NCI-H146 treated with DMSO at 0.1 percent for 48 hours (cell line): ENCODE results near the gene LPIN1.

Experiments used
- DNase-seq: peaks from one replicate; lab custom pipeline; 2025; ENCODE audit not compliant: unreplicated experiment; lab: John Stamatoyannopoulos, UW

LPIN1 gene

GRCh38 chr2:11778923-11779757, 32.7 kb downstream of the LPIN1 start:
- peak; percentile 38 for DNase-seq

- no peak for DNase-seq
Measured at GRCh38 chr2:11781602-11782001, 35.2 kb downstream of the LPIN1 start.

GRCh38 chr2:11784280-11784679, 37.8 kb downstream of the LPIN1 start:
- no peak for DNase-seq

- DNase-seq, result no peak
Measured at GRCh38 chr2:11784747-11785610, 38.5 kb downstream of the LPIN1 start.

GRCh38 chr2:11785611-11785940, 39.1 kb downstream of the LPIN1 start:
- DNase-seq, result no peak

GRCh38 chr2:11786191-11786590, 39.8 kb downstream of the LPIN1 start:
- DNase-seq, result no peak

- DNase-seq, result no peak
Measured at GRCh38 chr2:11786592-11786991, 40.2 kb downstream of the LPIN1 start.

GRCh38 chr2:11787991-11788390, 41.6 kb downstream of the LPIN1 start:
- no peak for DNase-seq

GRCh38 chr2:11788461-11789124, 42.2 kb downstream of the LPIN1 start:
- DNase-seq, result no peak

GRCh38 chr2:11789243-11789642, 42.8 kb downstream of the LPIN1 start:
- no peak for DNase-seq

- no peak for DNase-seq
Measured at GRCh38 chr2:11790228-11790627, 43.8 kb downstream of the LPIN1 start.

- DNase-seq, result no peak
Measured at GRCh38 chr2:11795590-11795989, 49.2 kb downstream of the LPIN1 start.

- DNase-seq, result no peak
Measured at GRCh38 chr2:11796190-11797171, 50.0 kb downstream of the LPIN1 start.

GRCh38 chr2:11797846-11798245, 51.4 kb downstream of the LPIN1 start:
- no peak for DNase-seq

- no peak for DNase-seq
Measured at GRCh38 chr2:11798701-11799435, 52.4 kb downstream of the LPIN1 start.

- DNase-seq, result no peak
Measured at GRCh38 chr2:11799826-11800225, 53.4 kb downstream of the LPIN1 start.

- no peak for DNase-seq
Measured at GRCh38 chr2:11802782-11803191, 56.4 kb downstream of the LPIN1 start.

GRCh38 chr2:11805024-11805423, 58.6 kb downstream of the LPIN1 start:
- DNase-seq, result no peak

- DNase-seq, result no peak
Measured at GRCh38 chr2:11805920-11806319, 59.5 kb downstream of the LPIN1 start.
